ENCODE results near the gene NPS.

GRCh38 chr10:127579640-127580039 is 30.5 kb downstream of the NPS start:
- TF ChIP-seq POLR2A (IDR thresholded peaks at IDR 0.05) (no peak), CTCF (IDR thresholded peaks at IDR 0.05) (no peak)

Data from testis (tissue), 2 donors.